GM19239 (cell line): ENCODE measurements around the gene AFF3.

Experiments used
- DNase-seq: peaks from one replicate; pipeline ENCODE4 v3.0.0; 2011; ENCODE audit warnings: low spot score; ENCODE audit not compliant: insufficient read length
- FAIRE-seq: peaks from 2 replicates; lab custom pipeline; 2011; peaks lifted over from hg19 to GRCh38; lab: Jason Lieb, UNC

Gene AFF3

DNA sequence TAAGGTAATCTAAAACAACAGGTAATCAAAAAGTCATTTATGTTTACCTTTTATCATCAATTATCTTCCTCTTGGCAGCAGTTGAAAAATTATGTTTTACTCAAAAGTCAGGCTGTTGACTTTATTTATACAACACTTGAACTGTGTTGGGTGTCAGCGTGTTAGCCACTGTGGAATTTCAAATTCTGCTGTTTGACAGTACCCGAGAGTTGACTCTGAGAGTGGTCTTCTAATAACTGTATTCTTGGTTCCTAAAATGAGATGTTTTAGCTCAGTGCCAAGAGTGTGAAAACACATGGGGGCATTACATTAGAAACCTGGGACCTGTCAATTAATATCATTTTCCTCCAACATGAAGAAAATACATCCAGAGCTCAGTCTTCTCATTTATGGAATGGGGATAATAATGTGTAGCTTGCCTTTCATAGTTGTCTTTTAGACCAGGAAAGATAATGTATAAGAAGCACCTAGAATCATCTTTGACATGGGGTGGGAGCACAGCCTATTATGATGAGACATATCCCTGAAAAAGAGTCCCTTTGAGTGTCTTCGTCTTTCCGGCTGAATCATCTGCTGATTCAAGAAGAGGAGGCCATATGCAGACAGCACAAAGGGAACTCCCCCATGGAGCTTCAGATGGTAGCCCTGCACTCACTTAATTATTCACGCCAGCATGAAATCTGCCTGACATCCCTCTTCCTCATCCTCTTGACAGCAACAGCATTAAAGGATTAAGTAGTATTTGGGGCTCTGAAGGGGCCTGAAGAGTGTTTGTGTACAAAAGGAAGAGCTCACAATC, 89.1 kb downstream of the AFF3 start:
- DNase-seq (no peak), FAIRE-seq (no peak)

DNA sequence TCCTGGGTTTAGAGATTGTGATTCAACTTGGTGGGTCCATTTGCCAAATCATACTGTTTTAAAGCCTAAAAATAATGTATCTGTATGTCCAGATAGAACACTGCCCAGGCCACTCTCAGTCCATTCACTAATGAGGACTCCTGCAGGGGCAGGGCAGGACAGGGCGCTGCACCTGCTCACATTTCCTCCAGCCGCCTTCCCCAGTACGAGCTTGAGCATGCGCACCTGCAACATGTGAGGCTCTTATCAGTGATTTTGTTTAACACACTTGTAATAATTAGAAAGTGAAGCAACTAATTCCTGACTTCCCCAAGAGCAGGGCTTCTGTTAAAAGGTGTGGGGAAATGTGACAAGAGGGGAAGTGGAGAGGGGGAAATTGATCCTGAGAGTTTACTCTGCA, 89.7 kb downstream of the AFF3 start:
- DNase-seq, result no peak
- FAIRE-seq, result no peak

DNA sequence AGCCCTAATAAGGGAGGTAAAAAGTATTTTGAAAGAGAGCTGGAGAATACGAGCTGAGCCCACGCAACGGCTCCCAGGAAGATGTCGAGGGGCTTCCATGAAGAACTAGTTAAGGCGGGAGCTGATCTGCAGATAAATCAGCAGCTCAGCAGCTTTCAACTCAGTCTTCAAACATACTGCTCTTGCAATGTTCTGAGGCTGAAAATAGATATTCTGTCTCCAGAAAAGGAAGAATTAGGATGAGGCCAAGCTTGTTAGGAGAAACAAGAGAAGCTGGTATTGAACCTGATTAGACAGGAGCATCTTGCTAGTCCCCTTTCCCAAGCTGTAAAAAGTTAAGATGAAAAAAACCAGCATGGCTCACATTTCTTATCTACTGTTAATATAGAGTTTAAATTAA, 91.1 kb downstream of the AFF3 start:
- DNase-seq, result no peak
- FAIRE-seq, result no peak

DNA sequence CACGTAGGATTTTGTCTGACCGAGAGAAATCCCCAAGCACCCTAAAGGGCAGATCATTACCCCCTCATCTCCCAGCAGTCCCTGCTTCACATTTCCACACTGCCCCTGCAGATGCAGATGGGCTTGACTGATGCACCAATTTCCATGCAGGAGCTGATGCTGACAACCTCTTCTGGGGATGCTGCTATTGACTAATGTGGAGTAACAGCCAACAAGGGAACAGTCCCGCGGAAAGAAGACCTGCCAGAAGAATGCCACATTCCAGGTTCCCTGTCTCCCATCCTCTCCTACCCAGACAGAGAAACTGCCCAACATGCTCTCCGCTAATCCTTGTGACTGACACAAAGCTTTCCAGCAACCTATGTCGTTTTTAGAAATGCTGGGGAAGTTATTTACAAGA, 91.7 kb downstream of the AFF3 start:
- DNase-seq (no peak), FAIRE-seq (no peak)

DNA sequence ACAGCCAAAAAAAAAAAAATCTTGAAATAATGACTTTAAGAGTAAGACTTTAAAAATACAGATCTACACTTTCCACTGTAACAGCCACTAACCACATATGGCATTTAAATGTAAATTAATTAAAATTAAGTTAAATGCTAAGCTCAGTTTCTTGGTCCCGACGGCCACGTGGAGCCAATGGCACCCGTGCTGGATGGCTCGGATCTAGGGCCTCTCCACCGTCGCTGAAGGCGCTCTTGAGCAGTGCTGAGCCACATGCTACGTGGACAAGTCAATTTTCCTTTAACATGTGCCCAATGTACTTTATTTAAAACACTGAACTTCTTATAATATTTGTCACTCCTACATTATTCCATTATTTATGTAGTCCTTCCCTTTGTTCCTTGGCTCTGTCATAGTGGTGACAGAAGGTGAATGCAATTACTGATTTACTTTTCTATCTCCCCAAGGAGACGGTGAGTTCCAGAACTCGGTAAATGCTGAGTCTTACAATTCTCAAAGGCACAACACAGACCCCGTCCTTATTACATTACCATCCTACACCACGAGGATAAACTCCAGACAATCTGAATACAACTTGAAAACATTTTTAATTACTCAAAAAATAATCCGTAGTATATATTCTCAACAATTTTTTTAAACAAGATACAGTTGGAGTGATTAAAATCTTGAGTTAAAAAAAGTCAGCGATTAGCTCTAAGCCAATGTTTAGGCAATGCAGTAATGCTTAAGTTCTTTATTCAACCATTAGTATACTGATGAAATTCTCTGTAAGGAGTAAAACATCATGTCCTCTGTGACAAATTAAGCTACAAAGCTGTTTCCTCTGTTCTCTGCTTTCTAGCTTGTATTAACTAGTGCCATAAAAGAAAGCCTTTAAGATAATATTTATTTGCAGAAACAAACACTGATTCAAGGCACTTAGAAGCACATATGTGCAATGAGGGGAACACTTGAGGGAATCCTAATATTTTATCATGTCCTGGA, 95.1 kb downstream of the AFF3 start:
- FAIRE-seq (no peak), DNase-seq (no peak)

DNA sequence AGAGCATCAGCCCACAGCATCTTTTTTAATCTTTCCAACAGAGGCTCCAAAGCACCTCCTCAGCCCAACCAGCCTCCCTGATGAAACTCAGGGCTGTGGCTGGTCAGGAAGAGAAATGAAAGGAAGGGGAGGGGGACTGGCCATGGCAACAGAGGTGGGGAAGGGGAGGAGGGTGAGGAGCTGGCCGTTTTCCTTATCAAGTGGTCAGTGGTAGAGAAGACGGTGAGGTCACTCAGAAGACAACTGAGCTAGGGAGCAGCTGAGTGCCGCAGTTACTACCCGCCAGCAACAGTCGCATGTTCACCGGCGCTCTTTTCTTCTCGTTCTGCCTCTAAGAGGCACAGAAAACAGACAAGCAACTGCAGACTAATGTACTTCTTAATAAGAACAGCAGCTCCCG, 97.4 kb downstream of the AFF3 start:
- DNase-seq (no peak), FAIRE-seq (no peak)

DNA sequence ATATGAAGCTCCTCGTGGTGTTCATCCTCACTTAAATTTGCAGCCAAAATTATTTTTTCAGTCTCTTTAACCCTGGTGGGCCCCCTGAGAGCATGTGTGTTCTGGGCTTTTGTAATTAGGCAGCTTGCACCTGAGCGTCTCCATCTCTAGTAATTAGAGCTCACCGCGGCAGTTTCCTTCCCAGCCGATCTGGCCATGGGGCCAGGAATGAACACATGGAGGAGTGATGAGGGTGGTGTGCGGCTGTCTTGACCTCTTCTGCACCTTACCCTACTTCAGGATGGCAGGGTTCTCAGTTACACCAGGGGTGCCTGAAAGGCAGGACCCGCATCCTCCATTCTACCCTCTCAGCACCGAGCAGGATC, 98.5 kb downstream of the AFF3 start:
- FAIRE-seq (no peak), DNase-seq (no peak)

DNA sequence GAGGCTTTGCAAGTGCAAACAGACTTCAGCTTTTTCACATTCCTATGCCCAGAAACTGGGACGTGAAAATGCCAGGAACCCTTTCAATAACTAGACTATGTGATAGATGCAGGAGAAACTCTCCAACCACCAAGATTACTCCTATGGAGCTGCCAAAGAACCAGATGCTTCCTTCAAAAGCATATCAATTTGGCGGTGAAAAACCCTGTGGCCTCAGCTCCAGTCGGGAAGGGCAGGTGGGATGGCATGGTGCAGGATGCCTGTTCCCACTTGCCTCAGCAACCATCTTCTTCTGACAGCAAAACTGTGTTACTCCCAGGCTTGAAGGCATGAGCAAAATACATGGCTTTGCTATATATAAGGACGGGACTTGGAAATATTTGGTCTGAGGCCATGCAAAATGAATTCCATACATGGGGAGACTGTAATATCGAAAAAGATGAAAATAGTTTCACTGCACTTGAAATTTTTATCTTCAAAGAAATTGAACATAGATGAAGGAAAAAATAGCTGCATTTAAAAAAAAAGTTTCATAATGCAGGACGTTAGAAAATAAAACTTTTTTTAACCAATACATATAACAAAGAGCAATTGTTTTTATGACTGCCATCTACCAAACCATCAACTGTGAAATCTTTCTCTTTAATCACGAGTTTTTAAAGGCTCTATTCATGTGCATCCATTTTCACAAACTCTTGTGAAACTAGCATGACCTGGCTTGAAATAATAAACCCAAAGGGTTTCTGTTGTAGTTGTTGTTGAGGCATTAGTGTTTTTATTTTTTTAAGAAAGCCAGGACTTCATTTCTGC, 99.1 kb downstream of the AFF3 start:
- no peak for FAIRE-seq

DNA sequence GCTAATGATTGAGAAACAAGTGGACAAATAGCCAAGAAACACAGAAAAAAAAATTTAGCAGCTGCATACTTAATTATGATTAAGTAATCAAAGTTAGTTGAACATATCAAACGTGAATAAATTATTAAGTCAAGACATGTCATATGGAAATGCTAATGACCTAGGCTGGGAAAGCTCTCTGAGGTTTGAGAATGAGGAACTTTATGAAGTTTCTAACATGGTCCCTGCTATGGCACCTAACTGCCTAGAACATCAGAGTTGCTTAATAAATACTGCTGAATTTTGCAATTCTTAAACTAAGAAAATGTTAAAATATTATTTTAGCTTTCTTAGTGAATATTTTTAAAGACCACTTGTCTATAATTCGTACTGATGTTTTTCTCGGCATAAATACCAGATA, 99.8 kb downstream of the AFF3 start:
- no peak for FAIRE-seq
- no peak for DNase-seq

More for the DNA sequence above, 99.1 kb downstream of the AFF3 start:
- DNase-seq, result no peak

DNA sequence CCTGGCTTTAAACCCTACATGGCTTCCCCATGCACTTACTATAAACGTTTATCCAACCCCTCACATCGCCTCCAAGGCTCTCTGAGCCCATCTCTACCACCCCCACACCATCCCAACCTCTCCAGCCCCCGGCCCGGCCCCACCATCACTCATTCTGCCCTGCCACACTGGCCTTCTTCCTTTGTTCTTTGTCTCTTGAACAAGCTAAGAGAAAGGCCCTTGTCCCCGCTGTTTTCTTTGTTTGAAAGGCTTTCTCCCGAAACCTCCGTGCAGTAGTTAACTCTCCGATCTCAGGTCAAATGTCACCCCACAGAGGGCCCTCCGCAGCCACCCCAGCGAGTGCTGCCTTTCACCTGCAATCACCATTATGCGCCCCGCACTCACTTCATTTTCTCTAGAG, 100.4 kb downstream of the AFF3 start:
- DNase-seq (no peak), FAIRE-seq (no peak)

DNA sequence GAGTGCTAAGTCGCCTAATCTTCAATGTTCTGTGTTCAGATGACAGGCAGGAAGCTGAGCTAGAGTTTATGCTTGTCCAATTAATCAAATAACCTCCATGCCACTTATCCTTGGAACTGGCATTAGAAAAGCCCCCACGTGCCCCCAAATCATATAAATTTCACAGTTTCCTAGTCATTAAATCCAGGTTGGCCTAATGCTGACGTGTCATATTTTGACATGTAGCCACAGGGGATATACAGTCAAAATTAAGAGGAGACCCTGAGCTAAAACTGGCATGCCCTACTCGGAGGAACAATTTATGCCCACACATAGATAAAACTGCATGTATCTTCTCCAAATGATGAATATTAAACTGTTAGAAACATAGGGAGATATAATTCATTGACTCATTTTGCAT, 101.0 kb downstream of the AFF3 start:
- DNase-seq, result no peak
- no peak for FAIRE-seq

DNA sequence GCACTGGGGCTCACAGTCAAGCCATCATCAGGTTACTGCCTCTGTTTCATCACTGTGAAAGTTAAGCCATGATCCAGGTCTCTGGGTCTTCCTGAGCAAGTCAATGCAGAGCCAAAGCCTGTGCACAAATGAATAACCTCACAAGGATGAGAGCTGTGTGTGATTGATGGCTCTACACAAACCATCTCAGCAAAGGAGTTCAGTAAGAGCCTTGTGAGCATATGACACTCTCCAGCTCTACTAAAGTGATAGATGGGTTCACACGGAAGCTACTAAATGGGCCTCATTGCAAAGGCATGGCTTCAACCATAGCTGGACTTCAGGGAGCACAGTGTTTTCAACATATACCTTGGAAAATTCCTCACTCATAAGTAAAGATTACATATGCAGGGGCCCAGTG, 101.5 kb downstream of the AFF3 start:
- DNase-seq, result no peak
- FAIRE-seq, result no peak

DNA sequence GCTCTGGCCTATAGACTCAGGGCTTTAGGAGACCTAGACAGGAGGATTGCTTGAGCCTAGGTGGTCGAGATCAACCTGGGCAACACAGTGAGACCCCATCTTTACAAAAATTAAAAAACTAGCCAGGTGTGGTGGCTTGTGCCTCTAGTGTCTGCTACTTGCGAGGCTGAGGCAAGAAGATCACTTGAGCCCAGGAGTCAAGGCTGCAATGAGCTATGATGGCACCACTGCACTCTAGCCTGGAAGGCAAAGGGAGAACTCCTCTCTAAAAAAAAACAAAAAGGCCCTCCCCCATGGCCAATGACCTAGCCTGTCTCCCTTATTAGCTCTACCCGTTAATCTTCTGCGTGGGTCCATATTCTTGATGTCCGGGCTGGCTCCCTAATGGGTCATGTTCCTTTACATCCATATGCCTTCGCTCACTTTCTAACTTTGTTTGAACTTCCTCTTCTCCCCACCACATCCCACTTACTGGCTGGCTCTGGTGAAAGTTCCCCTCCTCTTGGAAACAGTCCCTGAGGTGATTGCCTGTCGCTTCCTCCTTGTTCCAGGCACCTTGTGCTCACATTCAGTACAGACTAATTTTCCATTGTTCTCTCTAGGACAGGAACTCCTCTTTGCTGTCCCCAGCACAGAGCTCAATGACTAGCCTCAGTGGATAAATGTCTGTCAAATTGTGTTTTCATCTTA, 103.0 kb downstream of the AFF3 start:
- no peak for DNase-seq
- no peak for FAIRE-seq

DNA sequence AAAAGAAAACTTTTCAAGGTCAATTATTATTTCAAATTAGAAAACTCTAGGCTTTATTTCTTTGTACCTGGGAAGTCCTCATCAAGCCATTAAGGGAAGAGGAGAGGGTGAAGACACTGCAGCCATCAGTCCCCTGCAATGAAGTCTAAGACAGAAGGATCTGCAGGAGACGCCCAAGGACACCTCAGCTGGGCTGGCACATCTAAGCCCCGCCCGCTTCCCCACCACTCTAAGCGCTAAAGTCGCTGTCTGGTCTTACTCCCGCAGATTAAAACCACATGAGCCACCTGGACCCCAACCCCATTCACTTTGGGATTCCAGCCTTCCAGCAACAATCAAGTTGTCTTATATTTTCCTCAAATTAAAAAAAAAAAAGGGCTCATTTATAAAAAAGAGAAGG, 104.4 kb downstream of the AFF3 start:
- DNase-seq (no peak), FAIRE-seq (no peak)

DNA sequence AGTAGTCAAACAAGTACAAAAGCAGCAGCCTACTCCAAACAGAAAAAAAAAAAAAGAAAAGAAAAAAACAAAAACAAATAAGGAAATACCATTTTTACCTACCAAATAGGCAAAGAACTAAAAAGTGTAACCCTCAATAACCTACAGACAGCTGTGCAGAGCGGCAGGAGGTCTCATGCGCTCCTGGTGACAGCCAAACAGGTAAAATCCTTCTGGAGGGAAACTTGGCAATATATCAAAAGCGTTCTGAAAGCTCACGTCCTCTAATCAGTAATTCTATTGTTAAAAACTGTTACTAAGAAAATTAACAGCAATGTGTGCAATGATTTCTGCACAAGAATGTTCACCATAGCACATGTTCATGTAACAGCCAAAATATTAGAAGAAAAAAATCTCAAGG, 105.6 kb downstream of the AFF3 start:
- no peak for FAIRE-seq
- DNase-seq, result no peak

DNA sequence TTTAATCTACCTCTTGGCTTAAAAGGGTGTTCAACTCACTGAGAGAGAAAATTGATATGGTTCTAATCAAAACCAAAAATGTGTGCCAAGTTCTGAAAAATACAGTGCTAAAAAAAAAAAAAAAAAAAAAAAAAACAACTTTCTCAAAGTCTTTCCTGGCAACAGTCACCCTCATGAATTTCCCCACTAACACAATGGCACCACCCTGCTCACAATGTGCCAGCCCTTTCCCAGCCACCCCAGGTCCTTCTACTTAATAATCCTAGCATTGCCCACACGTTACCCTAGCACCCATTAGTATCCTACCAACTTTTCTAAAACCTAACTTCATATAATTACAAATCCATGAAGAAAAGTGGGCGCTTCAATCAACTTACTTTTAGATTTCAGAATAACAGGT, 106.4 kb downstream of the AFF3 start:
- DNase-seq (no peak), FAIRE-seq (no peak)

DNA sequence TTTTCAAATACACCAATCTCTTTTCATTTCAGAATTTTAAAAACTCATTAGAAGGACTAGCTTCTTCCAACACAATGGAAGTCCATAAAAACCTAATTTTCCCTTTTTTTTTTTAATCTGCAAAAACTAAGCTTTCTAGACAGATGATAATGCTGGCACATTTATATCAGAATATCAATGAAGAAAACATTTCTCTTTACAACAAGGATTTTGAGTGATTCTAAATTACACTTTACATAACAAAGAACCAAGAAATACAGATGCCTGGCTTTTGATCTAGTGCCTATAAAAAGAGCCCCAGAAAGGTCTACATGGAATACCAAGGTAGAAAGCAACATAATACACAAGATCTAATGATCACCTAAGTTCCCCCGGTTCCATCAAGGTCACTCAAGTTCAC, 108.0 kb downstream of the AFF3 start:
- DNase-seq (no peak), FAIRE-seq (no peak)

DNA sequence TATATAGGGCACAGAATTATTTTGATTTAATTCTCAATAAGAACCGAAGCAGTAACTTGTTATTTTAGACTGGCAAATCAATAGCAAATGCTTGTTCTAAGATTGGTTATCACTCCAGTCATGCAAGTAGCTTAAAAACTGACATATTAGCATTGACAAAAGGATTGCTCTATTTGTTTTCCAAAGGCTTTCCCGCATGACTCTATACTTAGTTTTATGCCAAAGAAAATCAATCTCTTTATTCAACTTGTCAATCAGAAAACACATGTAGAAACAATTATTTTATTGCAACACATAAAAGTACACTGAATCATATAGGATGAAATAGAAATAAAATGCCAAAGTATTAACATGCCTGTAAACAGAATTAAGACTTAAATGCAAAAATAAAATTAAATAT, 108.4 kb downstream of the AFF3 start:
- no peak for FAIRE-seq

DNA sequence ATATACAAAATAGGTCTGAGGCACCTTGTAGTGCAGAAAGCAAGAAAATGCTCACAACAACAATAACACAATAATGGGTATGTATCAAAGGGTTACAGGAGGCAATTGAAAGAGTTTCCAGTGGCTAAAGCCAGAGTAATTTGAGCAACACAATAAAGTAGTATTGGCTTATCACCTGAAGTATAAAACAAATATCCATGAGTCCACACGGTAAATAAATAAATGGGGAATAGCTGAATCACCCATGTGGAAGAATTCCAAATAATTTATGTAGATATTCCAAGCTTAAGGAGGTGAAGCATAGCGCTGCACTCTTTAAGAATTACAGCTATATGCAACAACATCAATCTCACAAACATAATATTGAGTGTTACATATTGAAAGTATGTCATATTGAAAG, 110.8 kb downstream of the AFF3 start:
- FAIRE-seq, result no peak
- no peak for DNase-seq

More for the DNA sequence above, 108.4 kb downstream of the AFF3 start:
- DNase-seq, result no peak

DNA sequence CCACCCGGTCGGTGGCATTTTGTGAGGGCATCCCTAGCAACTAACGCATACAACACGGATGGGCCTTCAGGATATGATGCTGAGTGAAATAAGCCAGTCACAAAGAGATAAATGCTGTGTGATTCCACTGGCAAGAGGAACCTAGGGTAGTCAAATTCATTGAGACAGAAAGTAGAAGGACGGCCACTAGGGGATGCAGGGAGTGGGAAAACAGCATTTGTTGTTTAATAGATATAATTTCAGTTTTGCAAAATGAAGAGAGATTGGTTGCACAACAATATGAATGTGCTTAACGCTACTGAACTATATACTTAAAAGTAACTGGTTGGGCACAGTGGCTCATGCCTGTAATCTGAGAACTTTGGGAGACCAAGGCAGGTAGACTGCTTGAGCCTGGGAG, 112.9 kb downstream of the AFF3 start:
- FAIRE-seq (no peak), DNase-seq (no peak)
